AG10803 (cell line): ENCODE data around the gene EHF.
A peak's percentile ranks its signal among the peaks of the same experiment; 100 is the strongest.
"Not testable (repeated sequence)": the region's sequence is repeated elsewhere in the genome, so short reads cannot be mapped to it uniquely, and the experiment has no call there.

Experiments used
- DNase-seq: peaks from one replicate; pipeline ENCODE4 v3.0.0; 2010; ENCODE audit warnings: low read depth
- H3K4me3 ChIP-seq: 2 replicates; pipeline ENCODE4 v1.5.1; 2011; ENCODE audit warnings: mild to moderate bottlenecking, low read length, control low read depth
- TF ChIP-seq, protein P1 (sequence below): conservative IDR thresholded peaks from 2 replicates; pipeline ENCODE4 v1.5.1; 2011; ENCODE audit warnings: mild to moderate bottlenecking, low read length, control low read depth, inconsistent platforms

EHF gene

GRCh38 chr11:34679681-34680080 lies 58.8 kb downstream of the EHF start:
- no peak for DNase-seq
- H3K4me3 ChIP-seq: no peak overlapping the region
- TF ChIP-seq, protein P1, sequence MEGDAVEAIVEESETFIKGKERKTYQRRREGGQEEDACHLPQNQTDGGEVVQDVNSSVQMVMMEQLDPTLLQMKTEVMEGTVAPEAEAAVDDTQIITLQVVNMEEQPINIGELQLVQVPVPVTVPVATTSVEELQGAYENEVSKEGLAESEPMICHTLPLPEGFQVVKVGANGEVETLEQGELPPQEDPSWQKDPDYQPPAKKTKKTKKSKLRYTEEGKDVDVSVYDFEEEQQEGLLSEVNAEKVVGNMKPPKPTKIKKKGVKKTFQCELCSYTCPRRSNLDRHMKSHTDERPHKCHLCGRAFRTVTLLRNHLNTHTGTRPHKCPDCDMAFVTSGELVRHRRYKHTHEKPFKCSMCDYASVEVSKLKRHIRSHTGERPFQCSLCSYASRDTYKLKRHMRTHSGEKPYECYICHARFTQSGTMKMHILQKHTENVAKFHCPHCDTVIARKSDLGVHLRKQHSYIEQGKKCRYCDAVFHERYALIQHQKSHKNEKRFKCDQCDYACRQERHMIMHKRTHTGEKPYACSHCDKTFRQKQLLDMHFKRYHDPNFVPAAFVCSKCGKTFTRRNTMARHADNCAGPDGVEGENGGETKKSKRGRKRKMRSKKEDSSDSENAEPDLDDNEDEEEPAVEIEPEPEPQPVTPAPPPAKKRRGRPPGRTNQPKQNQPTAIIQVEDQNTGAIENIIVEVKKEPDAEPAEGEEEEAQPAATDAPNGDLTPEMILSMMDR: no peak

- TF ChIP-seq, protein P1: no peak
- H3K4me3 ChIP-seq: no peak overlapping the region
- DNase-seq: no peak
Observed at GRCh38 chr11:34680206-34680605, 59.3 kb downstream of the EHF start.

DNA sequence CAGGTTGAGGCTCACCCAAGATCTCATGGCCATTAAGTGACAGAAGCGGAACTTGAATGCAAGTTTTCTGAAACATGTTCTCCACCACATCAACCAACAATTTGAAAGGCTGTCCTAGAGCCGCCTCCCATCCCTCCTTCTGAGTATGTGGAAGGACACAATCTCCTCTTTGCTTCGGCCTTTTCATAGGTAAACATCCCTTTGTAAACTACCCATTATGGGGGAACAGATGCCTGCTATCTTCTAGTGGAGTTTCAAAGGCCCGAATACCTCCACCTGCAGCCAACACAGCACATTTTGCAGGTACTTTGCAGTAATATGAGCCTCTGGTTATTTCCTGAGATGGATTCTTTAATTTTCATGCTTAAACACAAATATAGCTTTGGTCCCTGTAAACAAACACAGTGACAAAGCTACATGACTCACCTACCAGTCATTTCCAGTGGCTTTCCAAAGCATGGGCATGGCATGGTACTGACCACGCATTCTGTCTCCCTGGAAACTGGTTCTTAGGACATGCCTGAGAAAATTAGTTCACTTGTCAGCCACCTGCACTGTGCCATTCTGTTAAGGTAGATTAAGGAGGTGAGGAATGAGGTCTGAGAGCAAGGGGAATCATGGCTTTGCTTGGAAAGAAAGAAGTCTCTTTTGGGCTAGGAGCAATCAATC lies 60.2 kb downstream of the EHF start:
- TF ChIP-seq, protein P1: no peak
- H3K4me3 ChIP-seq: no peak overlapping the region
- DNase-seq: peak; percentile 42

DNA sequence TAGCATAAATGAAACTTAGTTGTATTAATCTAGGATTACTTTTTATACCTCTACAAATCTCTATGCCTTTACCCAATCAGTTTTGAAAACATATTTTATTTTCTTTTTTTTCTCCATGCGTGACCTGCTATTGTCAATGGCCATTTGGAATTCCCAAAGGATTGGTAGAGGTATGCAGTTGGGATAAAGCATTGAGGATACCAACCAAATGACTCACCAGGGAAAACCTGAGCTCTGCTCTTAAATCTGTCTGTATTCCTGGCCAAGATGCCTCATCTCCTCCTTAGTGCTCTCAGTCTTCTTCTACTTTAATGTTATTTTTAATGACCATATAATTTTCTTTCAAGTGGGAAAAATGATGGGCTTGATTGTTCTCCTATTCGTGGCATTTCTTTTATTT lies 61.9 kb downstream of the EHF start:
- DNase-seq: peak; percentile 24
- no peak overlapping the region for H3K4me3 ChIP-seq
- TF ChIP-seq, protein P1: no peak

- no peak overlapping the region for H3K4me3 ChIP-seq
- no peak for DNase-seq
- TF ChIP-seq, protein P1: no peak
Observed at GRCh38 chr11:34683396-34683795, 62.5 kb downstream of the EHF start.

GRCh38 chr11:34685864-34686263 lies 65.0 kb downstream of the EHF start:
- TF ChIP-seq, protein P1: no peak
- DNase-seq: no peak
- H3K4me3 ChIP-seq: no peak overlapping the region

GRCh38 chr11:34692299-34692698 lies 71.4 kb downstream of the EHF start:
- not testable (repeated sequence) for H3K4me3 ChIP-seq

More at GRCh38 chr11:34692299-34692698, 71.4 kb downstream of the EHF start:
- DNase-seq: not testable (repeated sequence)
